Measurements from ENCODE around the gene GABRR3.

Gene GABRR3

DNA sequence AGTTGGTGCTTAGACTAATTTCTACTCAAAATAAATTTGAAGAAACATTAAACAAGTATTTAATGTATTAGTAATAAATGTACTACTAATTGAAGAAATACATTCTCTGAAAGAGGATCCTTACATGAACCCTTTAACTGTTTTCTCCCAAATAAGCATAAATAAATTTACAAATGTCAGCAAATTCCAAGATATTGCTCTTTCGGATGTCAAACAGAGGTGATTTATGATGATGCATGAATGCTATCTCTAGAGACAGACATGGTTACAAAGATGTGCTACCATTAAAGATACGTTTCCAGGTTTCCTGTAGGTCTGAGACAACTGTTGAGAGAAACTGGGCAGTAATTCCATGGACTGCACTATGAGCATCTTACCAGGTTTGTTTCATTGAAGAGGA is 629 bp downstream of the GABRR3 start:
- H3K4me1 ChIP-seq (ENCODE audit: control insufficient read depth, low read length), result peaks cover 3% of the 10 kb centered on the region
- no peaks in the 10 kb centered on the region for H3F3A ChIP-seq (ENCODE audit: control insufficient read depth, insufficient read depth)
- TF ChIP-seq EZH2phosphoT487 (IDR thresholded peaks at IDR 0.05; ENCODE audit: borderline replicate concordance, low read length), result no peak
- TF ChIP-seq, protein P1, sequence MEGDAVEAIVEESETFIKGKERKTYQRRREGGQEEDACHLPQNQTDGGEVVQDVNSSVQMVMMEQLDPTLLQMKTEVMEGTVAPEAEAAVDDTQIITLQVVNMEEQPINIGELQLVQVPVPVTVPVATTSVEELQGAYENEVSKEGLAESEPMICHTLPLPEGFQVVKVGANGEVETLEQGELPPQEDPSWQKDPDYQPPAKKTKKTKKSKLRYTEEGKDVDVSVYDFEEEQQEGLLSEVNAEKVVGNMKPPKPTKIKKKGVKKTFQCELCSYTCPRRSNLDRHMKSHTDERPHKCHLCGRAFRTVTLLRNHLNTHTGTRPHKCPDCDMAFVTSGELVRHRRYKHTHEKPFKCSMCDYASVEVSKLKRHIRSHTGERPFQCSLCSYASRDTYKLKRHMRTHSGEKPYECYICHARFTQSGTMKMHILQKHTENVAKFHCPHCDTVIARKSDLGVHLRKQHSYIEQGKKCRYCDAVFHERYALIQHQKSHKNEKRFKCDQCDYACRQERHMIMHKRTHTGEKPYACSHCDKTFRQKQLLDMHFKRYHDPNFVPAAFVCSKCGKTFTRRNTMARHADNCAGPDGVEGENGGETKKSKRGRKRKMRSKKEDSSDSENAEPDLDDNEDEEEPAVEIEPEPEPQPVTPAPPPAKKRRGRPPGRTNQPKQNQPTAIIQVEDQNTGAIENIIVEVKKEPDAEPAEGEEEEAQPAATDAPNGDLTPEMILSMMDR (IDR thresholded peaks at IDR 0.05; ENCODE audit: low read depth, low read length, poor library complexity, severe bottlenecking), result no peak
- H3K27me3 ChIP-seq (ENCODE audit: control insufficient read depth, low read length), result peaks cover 9% of the 10 kb centered on the region; the same call in 1 of the 2 replicates
- no peak overlapping the region for H3K27ac ChIP-seq (ENCODE audit: low read depth, low read length)
- no peak overlapping the region for H3K4me2 ChIP-seq (ENCODE audit: low read length)
- no peaks in the 10 kb centered on the region for H3K36me3 ChIP-seq (ENCODE audit: control insufficient read depth, low read length)
- no peaks in the 10 kb centered on the region for H3K9me3 ChIP-seq (ENCODE audit: control insufficient read depth, insufficient read depth, low read length)
- H4K20me1 ChIP-seq (ENCODE audit: control insufficient read depth, insufficient read depth, low read depth, low read length), result no peaks in the 10 kb centered on the region
- no peak overlapping the region for H3K4me3 ChIP-seq (ENCODE audit: low read length)
- H3K79me2 ChIP-seq (ENCODE audit: control insufficient read depth, low read length), result no peaks in the 10 kb centered on the region
- H3K9me2 ChIP-seq (replicated peaks; ENCODE audit: control insufficient read depth, low read length), result no peaks in the 10 kb centered on the region

GRCh38 chr3:98034036-98034435 is 1.1 kb downstream of the GABRR3 start:
- TF ChIP-seq, protein P1 (IDR thresholded peaks at IDR 0.05; ENCODE audit: low read depth, low read length, poor library complexity, severe bottlenecking), result no peak
- TF ChIP-seq EZH2phosphoT487 (IDR thresholded peaks at IDR 0.05; ENCODE audit: borderline replicate concordance, low read length), result no peak
- no peak overlapping the region for H3K27ac ChIP-seq (ENCODE audit: low read depth, low read length)
- H3K79me2 ChIP-seq (ENCODE audit: control insufficient read depth, low read length), result no peaks in the 10 kb centered on the region
- H3K4me1 ChIP-seq (ENCODE audit: control insufficient read depth, low read length), result peaks cover 1% of the 10 kb centered on the region
- peaks cover 9% of the 10 kb centered on the region; the same call in 1 of the 2 replicates for H3K27me3 ChIP-seq (ENCODE audit: control insufficient read depth, low read length)
- no peak overlapping the region for H3K4me3 ChIP-seq (ENCODE audit: low read length)
- no peaks in the 10 kb centered on the region for H3K36me3 ChIP-seq (ENCODE audit: control insufficient read depth, low read length)
- H4K20me1 ChIP-seq (ENCODE audit: control insufficient read depth, insufficient read depth, low read depth, low read length), result no peaks in the 10 kb centered on the region
- no peak overlapping the region for H3K4me2 ChIP-seq (ENCODE audit: low read length)
- no peaks in the 10 kb centered on the region for H3K9me2 ChIP-seq (replicated peaks; ENCODE audit: control insufficient read depth, low read length)
- H3F3A ChIP-seq (ENCODE audit: control insufficient read depth, insufficient read depth), result no peaks in the 10 kb centered on the region
- no peaks in the 10 kb centered on the region for H3K9me3 ChIP-seq (ENCODE audit: control insufficient read depth, insufficient read depth, low read length)

GRCh38 chr3:98032904-98033303 is 2.2 kb downstream of the GABRR3 start:
- H4K20me1 ChIP-seq (ENCODE audit: control insufficient read depth, insufficient read depth, low read depth, low read length), result no peaks in the 10 kb centered on the region
- no peaks in the 10 kb centered on the region for H3F3A ChIP-seq (ENCODE audit: control insufficient read depth, insufficient read depth)
- H3K4me2 ChIP-seq (ENCODE audit: low read length), result no peak overlapping the region
- H3K9me3 ChIP-seq (ENCODE audit: control insufficient read depth, insufficient read depth, low read length), result no peaks in the 10 kb centered on the region
- no peak overlapping the region for H3K27ac ChIP-seq (ENCODE audit: low read depth, low read length)
- no peaks in the 10 kb centered on the region for H3K4me1 ChIP-seq (ENCODE audit: control insufficient read depth, low read length)
- no peaks in the 10 kb centered on the region for H3K79me2 ChIP-seq (ENCODE audit: control insufficient read depth, low read length)
- no peaks in the 10 kb centered on the region for H3K36me3 ChIP-seq (ENCODE audit: control insufficient read depth, low read length)
- H3K4me3 ChIP-seq (ENCODE audit: low read length), result no peak overlapping the region
- TF ChIP-seq EZH2phosphoT487 (IDR thresholded peaks at IDR 0.05; ENCODE audit: borderline replicate concordance, low read length), result no peak
- TF ChIP-seq, protein P1 (IDR thresholded peaks at IDR 0.05; ENCODE audit: low read depth, low read length, poor library complexity, severe bottlenecking), result no peak
- no peaks in the 10 kb centered on the region for H3K9me2 ChIP-seq (replicated peaks; ENCODE audit: control insufficient read depth, low read length)
- H3K27me3 ChIP-seq (ENCODE audit: control insufficient read depth, low read length), result peaks cover 14% of the 10 kb centered on the region; the same call in 1 of the 2 replicates
